HK-2 (cell line): ENCODE measurements around the gene LHB.

Experiments
- DNase-seq: peaks from one replicate; pipeline ENCODE4 v3.0.0-alpha.2; 2018; ENCODE audit not compliant: unreplicated experiment

The LHB gene

GRCh38 chr19:49010453-49010852 is 6.4 kb downstream of the LHB start:
- DNase-seq, result no peak

- no peak for DNase-seq
These were observed 7.1 kb downstream of the LHB start for GRCh38 chr19:49009828-49010227.

- DNase-seq, result no peak
These were observed 10.0 kb downstream of the LHB start for GRCh38 chr19:49006905-49007304.

- DNase-seq, result no peak
These were observed 11.8 kb downstream of the LHB start for GRCh38 chr19:49004964-49005614.

- DNase-seq, result no peak
These were observed 12.8 kb downstream of the LHB start for GRCh38 chr19:49004133-49004532.

GRCh38 chr19:48999481-49000325 is 17.2 kb downstream of the LHB start:
- DNase-seq, result peak; percentile 53

- DNase-seq, result peak; percentile 81
These were observed 18.9 kb downstream of the LHB start for GRCh38 chr19:48997972-48998371.

GRCh38 chr19:48994035-48994386 is 22.9 kb downstream of the LHB start:
- no peak for DNase-seq

GRCh38 chr19:48993175-48994034 is 23.5 kb downstream of the LHB start, which contains the start of the genes GYS1 and RUVBL2:
Gene GYS1, minus strand, starts transcription at chr19:48993309. Its CDS starts 197 bp downstream, at chr19:48993112.
Gene RUVBL2, plus strand, starts transcription at chr19:48993887. Its CDS starts 25 bp downstream, at chr19:48993912.
- DNase-seq, result peak; percentile 99

- DNase-seq, result no peak
These were observed 24.2 kb downstream of the LHB start for GRCh38 chr19:48992581-48993174.

- DNase-seq, result peak; percentile 65
These were observed 24.9 kb downstream of the LHB start for GRCh38 chr19:48991873-48992580.

GRCh38 chr19:48991011-48991609 is 25.8 kb downstream of the LHB start:
- DNase-seq, result no peak

- no peak for DNase-seq
These were observed 26.5 kb downstream of the LHB start for GRCh38 chr19:48990400-48990799.

- no peak for DNase-seq
These were observed 27.1 kb downstream of the LHB start for GRCh38 chr19:48989701-48990291.

GRCh38 chr19:48988860-48989259 is 28.0 kb downstream of the LHB start:
- DNase-seq, result no peak

- no peak for DNase-seq
These were observed 28.6 kb downstream of the LHB start for GRCh38 chr19:48988286-48988685.

- DNase-seq, result no peak
These were observed 29.6 kb downstream of the LHB start for GRCh38 chr19:48987323-48987722.

- no peak for DNase-seq
These were observed 30.7 kb downstream of the LHB start for GRCh38 chr19:48986211-48986610.

- no peak for DNase-seq
These were observed 31.2 kb downstream of the LHB start for GRCh38 chr19:48985711-48986110.

- no peak for DNase-seq
These were observed 34.6 kb downstream of the LHB start for GRCh38 chr19:48982280-48982679.
